NCI-H748 (cell line): Measurements from ENCODE around the gene YARS1.

ENCODE experiments used
- DNase-seq: peaks from one replicate; lab custom pipeline; 2025; ENCODE audit not compliant: unreplicated experiment; lab: John Stamatoyannopoulos, UW

YARS1 gene

DNA sequence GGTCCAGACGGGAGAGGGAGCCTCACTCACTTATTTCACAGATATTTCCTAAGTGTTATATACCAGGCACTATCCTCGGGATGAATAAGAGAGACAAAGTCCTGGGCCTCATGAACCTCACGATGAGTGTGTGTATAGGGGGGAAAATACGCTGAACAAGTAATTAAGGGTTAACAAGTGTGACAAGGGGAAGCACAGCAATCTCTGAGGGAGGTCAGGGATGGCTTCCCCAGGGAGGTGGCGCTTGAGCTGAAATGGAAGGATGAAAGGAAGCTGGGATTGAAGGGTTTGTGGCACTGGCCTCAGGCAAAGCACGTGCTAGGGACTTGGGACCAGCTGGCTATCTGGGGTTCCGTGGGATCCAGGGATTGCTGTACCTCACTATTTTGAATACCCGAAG, 68.2 kb downstream of the YARS1 start:
- no peak for DNase-seq

DNA sequence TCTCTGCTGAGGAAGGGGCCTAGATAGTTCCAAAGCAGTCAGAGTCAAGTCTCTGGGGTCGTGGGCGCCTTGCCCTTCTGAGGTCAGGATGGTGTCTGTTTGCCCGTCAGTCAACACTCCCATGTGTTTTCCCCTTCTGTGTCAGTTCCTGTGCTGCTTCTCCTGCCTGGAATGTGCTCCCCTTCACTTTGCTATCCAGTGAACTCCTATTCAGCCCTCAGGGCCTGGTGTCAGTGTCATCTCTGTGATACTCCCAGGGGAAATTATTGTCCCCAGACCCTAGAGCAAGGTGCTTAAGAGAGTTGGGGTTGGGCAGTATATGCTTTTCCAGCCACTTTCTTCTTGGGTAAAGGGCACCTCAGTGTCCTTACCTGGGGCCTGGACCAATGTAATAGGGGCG, 68.8 kb downstream of the YARS1 start:
- no peak for DNase-seq

DNA sequence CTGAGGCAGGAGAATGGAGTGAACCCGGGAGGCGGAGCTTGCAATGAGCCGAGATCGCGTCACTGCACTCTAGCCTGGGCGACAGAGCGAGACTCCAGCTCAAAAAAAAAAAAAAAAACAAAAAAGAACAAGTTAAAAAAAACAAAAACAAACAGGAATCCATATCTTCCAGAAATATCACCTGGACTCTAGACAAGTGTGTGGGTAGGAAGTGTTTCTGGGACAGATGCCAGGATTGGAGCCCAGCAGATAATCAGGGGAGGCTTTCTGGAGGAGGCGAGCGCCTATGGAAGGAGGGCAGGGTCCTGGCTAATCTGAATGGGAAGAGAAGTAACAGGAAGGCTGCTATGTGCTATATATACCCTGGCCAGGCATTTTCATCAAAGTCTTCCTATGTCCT, 71.0 kb downstream of the YARS1 start:
- no peak for DNase-seq

DNA sequence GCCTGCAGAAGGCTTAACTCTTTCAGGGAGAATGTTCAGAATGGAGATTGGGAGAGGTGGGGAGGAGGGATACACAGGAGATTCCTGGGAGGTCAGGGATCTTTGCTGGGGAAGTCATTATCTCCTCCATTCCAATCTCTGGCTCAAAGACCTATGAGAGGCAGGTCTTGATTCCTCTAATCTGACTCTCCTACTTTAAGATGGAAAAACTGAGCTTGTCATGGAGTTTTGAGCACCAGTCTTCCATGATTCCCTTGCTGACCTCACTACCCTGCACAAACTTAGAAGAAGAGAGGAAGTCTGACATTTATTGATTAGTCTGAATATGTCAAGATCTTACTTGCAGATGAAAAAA, 73.1 kb downstream of the YARS1 start:
- DNase-seq, result no peak

DNA sequence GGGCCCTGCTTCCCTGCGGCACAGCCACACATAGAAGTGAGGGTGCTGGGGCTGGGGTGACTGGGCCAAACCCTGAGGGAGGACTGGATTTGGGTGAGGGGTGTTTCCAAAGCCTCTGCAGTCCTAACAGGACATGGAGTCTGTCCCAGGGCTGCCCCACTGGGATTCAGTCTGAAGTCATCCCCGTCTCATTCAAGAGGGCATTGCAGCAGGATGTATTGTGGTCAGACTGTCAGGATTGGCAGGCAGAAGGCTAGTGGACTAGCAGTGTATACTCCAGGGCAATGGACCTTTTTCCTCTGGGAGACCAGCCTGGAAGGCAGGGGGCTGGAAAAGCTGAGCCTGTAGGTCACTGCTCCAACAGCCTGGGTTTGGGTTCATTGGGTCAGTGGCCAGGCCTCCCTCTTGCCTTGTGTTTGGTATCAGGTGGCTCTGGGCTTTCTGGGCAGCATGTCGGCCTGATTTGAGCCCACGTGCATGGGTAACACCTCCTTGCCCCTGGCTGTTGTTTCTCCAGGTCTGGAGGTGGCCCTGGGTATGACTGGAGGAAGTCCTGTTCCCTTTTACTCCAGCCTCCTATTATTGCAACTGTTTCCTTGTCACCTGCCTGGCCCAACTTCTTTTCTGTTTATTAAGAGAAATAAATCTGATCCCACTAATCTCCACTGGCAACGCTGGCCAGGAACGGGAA, 73.6 kb downstream of the YARS1 start:
- DNase-seq, result no peak

DNA sequence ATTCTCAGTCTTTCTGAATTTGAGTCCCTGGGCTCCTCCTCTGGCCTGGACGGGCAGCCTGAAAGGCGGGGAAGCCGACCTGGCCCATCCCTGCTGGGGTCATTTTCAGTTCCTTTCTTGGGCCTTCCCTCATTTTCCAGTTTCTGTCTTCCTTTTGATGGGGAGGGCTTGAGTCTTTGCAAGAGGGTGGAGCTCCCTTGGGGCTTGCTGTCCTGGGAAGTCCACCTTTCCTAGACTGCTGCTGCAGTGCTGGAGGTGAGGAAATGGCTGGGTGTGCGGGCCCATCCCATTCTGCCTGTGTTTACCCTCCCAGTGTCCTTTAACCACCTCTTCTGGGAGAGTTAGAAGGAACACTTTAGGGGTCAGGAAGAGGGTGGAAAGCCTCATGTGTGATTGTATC, 74.2 kb downstream of the YARS1 start:
- DNase-seq, result no peak

DNA sequence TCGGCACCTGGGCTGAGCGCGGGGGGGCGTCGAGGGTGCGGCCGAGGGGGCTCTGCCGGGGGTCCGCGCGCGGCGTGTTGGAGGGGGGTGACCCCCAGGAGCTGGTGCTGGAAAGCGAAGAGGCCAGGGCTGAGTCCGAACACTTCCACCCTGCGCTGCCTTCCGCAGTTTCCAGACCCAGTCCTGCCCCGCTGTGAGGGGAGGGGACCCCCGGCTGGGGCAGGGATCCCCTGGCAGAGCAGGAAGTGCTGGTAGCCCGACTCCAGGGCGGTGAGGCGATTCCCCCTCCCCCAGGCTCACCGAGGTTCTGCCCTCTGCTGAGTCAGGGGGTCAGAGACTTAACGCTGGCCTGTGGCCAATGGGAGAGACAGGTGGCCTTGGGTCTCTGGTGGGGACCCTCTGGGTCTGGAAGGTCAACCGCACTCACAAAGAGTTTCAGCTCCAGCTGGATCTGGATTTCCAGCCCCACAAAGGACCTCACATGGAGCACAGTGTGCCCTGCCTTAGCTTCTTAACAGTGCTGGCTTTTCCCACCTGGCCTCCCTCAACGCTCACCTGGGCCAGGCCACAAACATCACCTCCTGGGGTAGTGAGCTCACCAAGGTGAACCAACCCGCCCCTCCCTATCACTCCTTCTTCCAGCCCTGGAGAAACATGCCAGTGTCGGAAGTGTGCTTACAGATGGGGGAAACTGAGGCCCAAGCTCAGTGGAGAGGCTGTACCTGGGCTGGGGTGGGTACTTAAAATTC, 74.8 kb downstream of the YARS1 start:
- DNase-seq, result no peak

DNA sequence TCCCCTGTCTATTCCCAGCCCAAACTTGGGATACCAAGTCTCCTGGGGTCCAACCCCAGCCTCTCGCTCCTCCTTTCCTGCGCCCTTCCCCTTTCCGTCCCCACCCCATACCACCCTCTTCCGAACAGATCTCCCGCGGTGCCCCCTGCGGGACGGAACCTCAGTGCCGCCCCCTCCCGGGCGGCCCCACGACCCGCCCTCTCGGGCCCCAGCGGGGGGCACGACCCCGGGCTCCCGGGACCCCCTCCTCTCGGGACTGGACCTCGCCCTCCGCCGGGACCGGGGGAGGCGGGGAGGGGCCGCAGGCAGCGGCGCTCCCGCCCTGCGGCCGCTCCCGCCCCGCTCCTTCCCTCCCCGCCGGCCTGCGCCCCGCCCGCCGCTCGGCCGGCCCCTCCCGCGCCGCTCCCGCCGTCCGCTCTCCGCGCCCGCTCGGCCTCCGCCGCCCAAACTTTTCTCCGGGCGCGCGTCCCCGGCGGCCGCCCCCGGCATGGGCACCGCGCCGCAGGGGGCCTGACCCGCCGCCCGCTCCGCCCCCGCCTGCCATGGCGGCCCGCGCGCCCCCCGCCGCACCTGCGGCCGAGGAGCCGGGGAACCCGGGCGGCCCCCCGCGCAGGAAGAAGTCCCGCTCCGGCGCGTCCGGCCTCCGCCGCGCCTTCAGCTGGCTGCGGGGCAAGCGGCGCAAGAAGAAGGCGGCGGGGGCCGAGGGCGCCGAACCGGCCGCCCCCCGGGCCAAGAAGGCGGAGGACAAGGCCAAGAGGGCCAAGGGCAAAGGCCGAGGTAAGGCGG, 75.6 kb downstream of the YARS1 start:
- DNase-seq, result peak; percentile 30

DNA sequence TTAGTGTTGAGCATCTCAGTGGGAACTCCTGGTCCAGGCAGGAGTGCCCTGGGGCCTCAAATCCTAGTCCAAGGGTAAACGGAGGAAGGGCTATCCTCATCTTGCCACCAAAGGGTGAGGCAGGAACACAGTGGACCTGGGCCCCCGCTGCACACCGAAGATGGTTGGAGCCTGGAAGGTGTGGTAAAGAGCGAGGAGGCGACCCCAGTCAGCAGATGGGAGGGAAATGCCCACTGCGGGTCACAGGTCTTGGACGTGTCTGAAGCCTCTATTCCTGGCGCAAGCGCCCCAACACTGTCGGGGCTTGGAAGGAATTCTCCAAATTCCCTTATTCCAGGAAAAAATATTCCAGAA, 76.1 kb downstream of the YARS1 start:
- no peak for DNase-seq

DNA sequence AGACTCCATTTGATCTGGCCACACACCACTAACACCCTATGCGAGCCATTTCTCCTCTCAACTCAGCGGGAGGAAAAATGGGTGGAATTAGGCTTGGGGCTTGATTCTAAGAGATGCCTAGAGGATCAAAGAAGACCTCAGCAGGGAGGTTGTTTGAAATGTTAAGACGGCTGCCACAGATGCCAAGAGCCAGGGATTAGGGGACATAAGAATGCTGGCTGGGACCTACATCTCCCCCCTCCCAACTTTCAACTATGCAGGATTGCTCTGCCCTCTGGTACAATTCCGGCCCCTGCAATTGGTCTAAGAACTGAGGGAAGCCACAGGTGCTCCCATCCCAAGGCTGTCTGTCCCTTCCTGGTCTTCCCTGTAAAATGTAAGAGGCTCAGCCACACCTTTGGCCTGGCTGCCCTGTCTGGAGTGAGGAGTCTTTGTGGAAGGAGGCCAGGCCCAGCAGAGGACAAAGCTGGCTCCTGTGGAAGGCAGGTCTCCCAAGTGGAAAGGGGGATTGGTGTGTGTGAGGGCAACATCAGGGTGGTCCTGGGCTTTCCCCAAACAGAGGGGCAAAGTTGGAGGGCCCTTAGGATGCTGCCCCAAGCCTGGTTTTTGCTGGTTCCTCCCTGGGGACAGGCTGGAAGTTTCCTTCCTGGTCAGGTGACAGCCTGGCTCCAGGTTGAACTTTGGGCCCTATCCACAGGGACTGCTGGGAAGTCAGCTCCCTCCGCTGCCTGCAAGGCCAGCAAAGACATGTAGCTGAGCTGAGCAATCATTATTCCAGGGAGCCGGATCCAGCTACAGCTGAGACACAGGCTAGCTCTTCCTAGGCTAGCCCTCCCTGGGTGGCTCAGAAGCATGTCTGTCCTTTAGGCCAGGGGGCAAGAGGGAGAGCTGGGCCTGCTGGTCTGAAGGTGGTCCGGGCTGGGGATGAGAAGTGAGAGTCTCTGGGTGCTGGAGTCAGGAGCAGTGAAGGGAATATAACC, 80.1 kb downstream of the YARS1 start:
- no peak for DNase-seq

DNA sequence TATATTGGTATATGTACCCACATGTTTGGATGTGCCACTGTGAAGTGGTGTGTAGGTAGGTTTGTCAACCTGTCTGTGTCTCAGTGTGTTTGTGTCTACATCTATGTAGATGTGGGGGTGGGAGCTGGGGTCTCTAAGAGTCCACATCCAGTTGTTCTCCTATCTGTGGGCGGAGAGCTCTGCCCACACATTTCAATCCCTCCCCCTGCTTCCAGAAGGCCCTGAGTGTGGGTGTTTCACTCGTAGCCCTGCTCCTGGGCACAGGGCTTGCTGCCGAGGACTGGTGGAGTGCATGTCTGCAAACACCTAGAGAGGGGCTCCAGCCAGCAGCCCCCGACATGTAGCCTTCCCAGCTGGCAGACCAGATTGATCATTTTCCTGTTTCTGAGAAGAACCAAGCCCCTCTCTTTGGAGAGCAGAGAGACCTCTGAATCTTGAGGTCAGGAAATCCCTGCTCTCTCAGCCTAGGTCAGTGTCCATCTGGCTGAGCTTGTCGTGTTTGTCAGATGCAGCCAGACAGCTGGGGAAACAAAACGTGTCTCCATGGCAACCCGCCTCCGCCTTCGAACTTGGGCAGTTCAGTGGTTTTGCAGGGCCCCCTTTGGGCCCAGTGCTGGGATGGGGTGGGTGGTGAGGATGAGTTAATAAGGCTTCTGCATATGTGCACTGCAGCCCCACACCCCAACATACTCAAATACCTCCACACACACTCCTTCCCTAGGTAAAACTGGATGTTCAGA, 83.4 kb downstream of the YARS1 start:
- DNase-seq, result peak; percentile 48

DNA sequence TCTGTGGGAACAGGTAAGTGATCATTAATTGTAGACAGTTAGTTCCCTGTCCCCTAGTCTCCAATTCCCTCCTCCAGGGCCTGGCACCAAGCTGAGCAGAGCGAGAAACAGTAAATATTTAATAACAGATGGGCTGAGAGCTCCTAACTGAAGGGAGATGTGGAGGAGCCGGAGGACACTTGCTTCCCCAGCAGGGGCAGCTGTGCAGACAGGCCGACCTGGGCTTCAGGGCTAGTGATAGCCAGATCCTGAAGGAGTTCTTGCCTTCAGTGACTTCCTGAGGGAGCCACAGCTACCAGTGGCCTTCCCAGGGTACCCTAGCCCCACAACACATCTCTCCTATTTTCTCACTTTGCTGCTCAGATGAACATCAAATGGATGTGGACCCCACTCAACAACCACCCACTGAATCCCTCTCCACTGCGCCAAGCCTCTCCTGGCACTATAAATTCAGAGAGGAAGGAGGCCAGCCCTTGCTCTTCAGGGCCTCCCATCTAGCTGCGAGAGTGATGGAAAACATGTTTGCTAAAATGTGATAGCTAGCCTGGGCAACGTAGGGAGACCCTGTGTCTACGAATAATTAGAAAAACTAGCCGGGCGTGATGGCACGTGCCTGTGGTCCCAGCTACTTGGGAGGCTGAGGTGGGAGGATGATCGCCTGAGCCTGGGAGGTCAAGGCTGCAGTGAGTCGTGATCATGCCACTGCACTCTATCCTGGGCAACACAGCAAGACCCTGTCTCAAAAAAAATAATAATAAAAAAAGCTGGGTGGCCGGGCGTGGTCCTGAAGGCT, 87.7 kb downstream of the YARS1 start:
- DNase-seq, result no peak

DNA sequence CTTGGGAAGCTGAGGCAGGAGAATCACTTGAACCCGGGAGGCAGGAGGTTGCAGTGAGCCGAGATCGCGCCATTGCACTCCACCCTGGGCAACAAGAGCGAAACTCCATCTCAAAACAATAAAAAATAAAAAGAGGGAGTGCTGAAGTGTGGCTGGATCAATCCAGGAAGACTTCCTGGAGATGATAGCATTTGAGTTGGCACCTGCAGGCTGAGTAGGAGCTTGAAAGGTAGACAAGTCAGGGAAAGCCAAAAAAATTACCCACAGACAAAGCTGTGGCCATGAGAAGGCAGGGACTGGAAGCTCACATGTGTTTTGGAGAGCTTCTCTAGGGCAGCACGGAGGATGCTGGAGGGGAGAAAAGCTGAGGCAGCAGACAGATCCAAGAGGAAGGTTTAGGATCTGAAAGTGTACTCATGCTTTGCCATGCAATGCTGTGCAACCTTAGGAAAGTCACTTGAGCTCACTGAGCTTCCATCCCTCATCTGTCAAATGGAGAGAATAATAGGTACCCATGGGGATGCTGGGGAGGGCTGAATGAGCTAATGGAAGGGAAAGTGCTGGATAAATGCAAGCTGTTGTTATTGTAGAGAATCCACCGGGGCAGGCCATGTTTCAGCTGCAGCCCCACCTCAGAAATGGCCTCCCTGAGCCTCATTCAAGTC, 88.6 kb downstream of the YARS1 start:
- no peak for DNase-seq

DNA sequence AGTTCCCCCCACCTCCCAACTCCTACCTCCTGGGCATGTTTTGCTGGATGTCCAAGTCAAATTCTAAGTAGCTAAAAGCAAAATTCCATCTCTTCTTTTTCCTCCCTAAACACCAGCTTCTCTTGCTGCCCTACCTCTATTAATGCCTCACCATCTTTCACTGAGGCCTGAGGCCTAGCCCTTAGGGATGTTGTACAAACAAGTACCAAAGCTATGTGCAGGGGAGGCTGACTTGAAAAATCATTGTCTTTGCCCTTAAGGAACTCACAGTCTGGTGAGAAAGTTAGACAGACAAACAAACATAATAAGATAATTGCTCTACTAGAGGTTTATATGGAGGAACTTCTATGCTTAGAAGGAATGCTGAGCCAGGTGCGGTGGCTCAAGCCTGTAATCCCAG, 89.3 kb downstream of the YARS1 start:
- no peak for DNase-seq

DNA sequence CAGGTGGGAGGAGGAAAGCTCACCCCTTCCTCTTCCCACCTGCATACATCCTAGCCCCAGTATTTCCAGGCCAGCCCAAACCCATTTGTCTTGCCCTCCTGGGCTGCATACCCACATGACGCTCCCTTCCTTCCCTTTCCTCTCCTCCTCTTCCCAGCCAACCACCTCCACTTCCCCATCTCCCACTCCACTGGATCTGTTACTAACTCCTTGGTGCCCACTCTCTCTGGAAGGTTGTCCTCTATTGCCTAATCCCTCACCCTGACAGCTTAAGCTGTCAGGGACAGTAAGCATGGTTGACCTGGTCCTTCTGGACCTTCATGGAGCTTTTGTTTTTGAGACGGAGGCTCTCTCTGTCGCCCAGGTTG, 91.6 kb downstream of the YARS1 start:
- DNase-seq, result no peak
